GM12878 (cell line): ENCODE data around the gene EEF1E1. TPM values are rescaled to one million over a fixed set of nuclear protein-coding genes. Genes with fewer than 3 reads are reported as not detected.

Experiments
- ATAC-seq: fragments of 200-7000 bp; cut with Tn5 transposase; 3 replicates; pipeline ENCODE4 v1.9.1; 2020; ENCODE audit warnings: mild to moderate bottlenecking, moderate library complexity
- BruUV-seq: library from RNA; stranded (reverse); fragments of 400-500 nt; replicated peaks from 2 replicates; lab custom pipeline; 2021; lab: Mats Ljungman, UMichigan
- CTCF ChIA-PET: fragments of 300-600 bp; sonication (Branson Sonifier 250); formaldehyde crosslinking; extraction: SDS; loops from one replicate; lab custom pipeline; 2021; ENCODE audit warnings: inconsistent platforms; lab: Yijun Ruan, JAX
- POLR2A ChIA-PET: fragments of 350-600 bp; formaldehyde crosslinking; extraction: SDS; loops from one replicate; lab custom pipeline; 2021; ENCODE audit warnings: inconsistent platforms; lab: Charles Lee
- RAD21 ChIA-PET: fragments of 300-600 bp; sonication (Branson Sonifier 250); formaldehyde crosslinking; loops from one replicate; lab custom pipeline; 2023; ENCODE audit warnings: antibody characterized with exemption; ENCODE audit not compliant: unreplicated experiment; lab: Charles Lee
- SMC1A ChIA-PET: fragments of 300-600 bp; sonication (Branson Sonifier 250); formaldehyde crosslinking; loops from one replicate; lab custom pipeline; 2023; ENCODE audit not compliant: unreplicated experiment, uncharacterized antibody; lab: Charles Lee
- DNase-seq: peaks from one replicate; pipeline ENCODE4 v3.0.0-alpha.2; 2011; ENCODE audit warnings: low read depth, low spot score
- FAIRE-seq: peaks from 3 replicates; lab custom pipeline; 2011; peaks lifted over from hg19 to GRCh38; lab: Jason Lieb, UNC
- H2AFZ ChIP-seq: 2 replicates; pipeline ENCODE4 v1.6.0; 2011; ENCODE audit warnings: low read depth, low read length, control low read depth; ENCODE audit not compliant: control insufficient read depth
- H3K27ac ChIP-seq: 2 replicates; pipeline ENCODE4 v1.5.1; 2011; ENCODE audit warnings: control low read depth; ENCODE audit not compliant: control insufficient read depth, insufficient read depth
- H3K27me3 ChIP-seq, 2 experiments: replicated peaks in 1 of 2; 2 replicates each; pipeline versions ENCODE4 v1.6.0 to v1.6.1; 2011; ENCODE audit warnings: low read length in 1 of 2; ENCODE audit not compliant: control insufficient read depth in 2 of 2, insufficient read depth in 2 of 2
- H3K36me3 ChIP-seq, 2 experiments: 2 replicates each; pipeline ENCODE4 v1.5.1; 2011; ENCODE audit warnings: low read length in 1 of 2; ENCODE audit not compliant: control insufficient read depth in 2 of 2, insufficient read depth in 2 of 2
- H3K4me1 ChIP-seq: 2 replicates; pipeline ENCODE4 v1.6.1; 2011; ENCODE audit warnings: mild to moderate bottlenecking, low read length, moderate library complexity, mixed read lengths; ENCODE audit not compliant: control insufficient read depth, insufficient read depth
- H3K4me2 ChIP-seq: 2 replicates; pipeline ENCODE4 v1.6.0; 2011; ENCODE audit warnings: control low read depth; ENCODE audit not compliant: control insufficient read depth, insufficient read depth
- H3K4me3 ChIP-seq: fragments of 200-600 bp; sonication (generic); 2 replicates; pipeline ENCODE4 v1.5.1; 2016
- H3K79me2 ChIP-seq: 2 replicates; pipeline ENCODE4 v1.6.0; 2011; ENCODE audit warnings: low read length; ENCODE audit not compliant: control insufficient read depth, insufficient read depth
- H3K9ac ChIP-seq: 2 replicates; pipeline ENCODE4 v1.8.0; 2011; ENCODE audit warnings: low read length, control low read depth, mixed read lengths; ENCODE audit not compliant: control insufficient read depth, insufficient read depth
- H3K9me3 ChIP-seq: replicated peaks from 3 replicates; pipeline ENCODE4 v1.5.1; 2011; ENCODE audit warnings: mild to moderate bottlenecking, low read length; ENCODE audit not compliant: control insufficient read depth, insufficient read depth
- H4K20me1 ChIP-seq: 2 replicates; pipeline ENCODE4 v1.6.0; 2011; ENCODE audit not compliant: control insufficient read depth, insufficient read depth
- CHD1 ChIP-seq: IDR thresholded peaks from 2 replicates; pipeline ENCODE4 v1.6.1; 2012; ENCODE audit warnings: low read depth, low read length, improper control_type of control experiment
- CHD2 ChIP-seq: IDR thresholded peaks from 2 replicates; pipeline ENCODE4 v1.6.1; 2011; ENCODE audit warnings: low read depth, low read length, improper control_type of control experiment, borderline replicate concordance
- CREB1 ChIP-seq: IDR thresholded peaks from 2 replicates; pipeline ENCODE4 v1.6.1; 2012; ENCODE audit warnings: low read depth, mild to moderate bottlenecking, inconsistent platforms
- KLF5 ChIP-seq: fragments of 450-650 bp; IDR thresholded peaks from 2 replicates; pipeline ENCODE4 v1.6.1; 2014; ENCODE audit warnings: mild to moderate bottlenecking; ENCODE audit not compliant: partially characterized antibody
- MEF2A ChIP-seq: IDR thresholded peaks from 2 replicates; pipeline ENCODE4 v1.6.1; 2011; ENCODE audit warnings: low read depth, mild to moderate bottlenecking, low read length, moderate library complexity; ENCODE audit not compliant: insufficient read depth
- MTA3 ChIP-seq: IDR thresholded peaks from 2 replicates; pipeline ENCODE4 v1.6.1; 2012; ENCODE audit warnings: low read length, inconsistent platforms, borderline replicate concordance
- NBN ChIP-seq: fragments of 450-650 bp; IDR thresholded peaks from 2 replicates; pipeline ENCODE4 v1.6.1; 2016
- POLR2A ChIP-seq: IDR thresholded peaks from 2 replicates; pipeline ENCODE4 v1.6.1; 2011; ENCODE audit warnings: low read depth, mild to moderate bottlenecking, low read length
- POU2F2 ChIP-seq: IDR thresholded peaks from 3 replicates; pipeline ENCODE4 v1.6.1; 2011; ENCODE audit warnings: low read depth, mild to moderate bottlenecking, low read length, borderline replicate concordance
- SMARCA5 ChIP-seq: fragments of 450-650 bp; IDR thresholded peaks from 2 replicates; pipeline ENCODE4 v1.6.1; 2017; ENCODE audit warnings: mild to moderate bottlenecking
- SUZ12 ChIP-seq: fragments of 200-600 bp; sonication (generic); IDR thresholded peaks from one replicate; pipeline ENCODE4 v1.6.1; 2018; ENCODE audit warnings: antibody characterized with exemption, mild to moderate bottlenecking; ENCODE audit not compliant: unreplicated experiment
- ZNF384 ChIP-seq: IDR thresholded peaks from 2 replicates; pipeline ENCODE4 v1.6.1; 2012; ENCODE audit warnings: low read depth, mild to moderate bottlenecking, low read length, improper control_type of control experiment, borderline replicate concordance
- ZSCAN29 ChIP-seq: fragments of 450-650 bp; IDR thresholded peaks from 2 replicates; pipeline ENCODE4 v1.6.1; 2017; ENCODE audit warnings: mild to moderate bottlenecking, moderate library complexity
- WGBS: methylation state at CpG from one replicate; pipeline ENCODE4 v1.1.6; 2016; ENCODE audit warnings: low lambda C conversion rate; ENCODE audit not compliant: insufficient replicate concordance, insufficient coverage; ENCODE audit errors: missing lambda C conversion rate; 5-methylcytosine and 5-hydroxymethylcytosine counted together
- in situ Hi-C: fragments of 300-500 bp; cut with MboI; formaldehyde crosslinking; loops from 9 replicates; pipeline ENCODE4 v1.14.3; 2018; ENCODE audit warnings: mixed read lengths
- intact Hi-C: fragments of 100-400 bp; cut with micrococcal nuclease; formaldehyde crosslinking; loops from one replicate; pipeline ENCODE4 v1.14.2; 2022; ENCODE audit not compliant: unreplicated experiment
- polyA plus RNA-seq, 11 experiments: library from polyadenylated mRNA; depleted of rRNA in 4 of 11; unstranded in 6 of 11; stranded (reverse) in 5 of 11; fragments of >200 nt; fragmentation: Nextera tagmentation in 4 of 11; fragmentation: Illumina TruSeq in 1 of 11; extraction: Ambion mirVana in 4 of 11; extraction: Trizol in 1 of 11; gene quantifications; 1 replicate in 1 of 11; 2 replicates in 10 of 11; pipeline versions ENCODE4 v1.2.1 to v1.2.3, GENCODE V29; 2011 to 2016; ENCODE audit warnings: inconsistent platforms in 2 of 11, missing spikeins in 2 of 11, low read depth in 1 of 11
- total RNA-seq, 4 experiments: library from RNA; depleted of rRNA in 3 of 4; stranded (reverse); fragments of >200 nt in 3 of 4; fragmentation: Illumina TruSeq in 1 of 4; extraction: Trizol in 1 of 4; gene quantifications; 2 replicates each; pipeline versions ENCODE4 v1.2.1 to v1.2.3, GENCODE V29; 2013 to 2021
- TF ChIP-seq, protein P1 (sequence below): IDR thresholded peaks from 2 replicates; pipeline ENCODE4 v1.6.1; 2012; ENCODE audit warnings: low read depth, low read length, improper control_type of control experiment

Gene EEF1E1
- total and polyA plus RNA-seq, 10 of the 15 experiments (the other 5 are each of a cell fraction or from before 2014, with no cell fraction given), result 55.3 to 668 (median 121) TPM

DNA sequence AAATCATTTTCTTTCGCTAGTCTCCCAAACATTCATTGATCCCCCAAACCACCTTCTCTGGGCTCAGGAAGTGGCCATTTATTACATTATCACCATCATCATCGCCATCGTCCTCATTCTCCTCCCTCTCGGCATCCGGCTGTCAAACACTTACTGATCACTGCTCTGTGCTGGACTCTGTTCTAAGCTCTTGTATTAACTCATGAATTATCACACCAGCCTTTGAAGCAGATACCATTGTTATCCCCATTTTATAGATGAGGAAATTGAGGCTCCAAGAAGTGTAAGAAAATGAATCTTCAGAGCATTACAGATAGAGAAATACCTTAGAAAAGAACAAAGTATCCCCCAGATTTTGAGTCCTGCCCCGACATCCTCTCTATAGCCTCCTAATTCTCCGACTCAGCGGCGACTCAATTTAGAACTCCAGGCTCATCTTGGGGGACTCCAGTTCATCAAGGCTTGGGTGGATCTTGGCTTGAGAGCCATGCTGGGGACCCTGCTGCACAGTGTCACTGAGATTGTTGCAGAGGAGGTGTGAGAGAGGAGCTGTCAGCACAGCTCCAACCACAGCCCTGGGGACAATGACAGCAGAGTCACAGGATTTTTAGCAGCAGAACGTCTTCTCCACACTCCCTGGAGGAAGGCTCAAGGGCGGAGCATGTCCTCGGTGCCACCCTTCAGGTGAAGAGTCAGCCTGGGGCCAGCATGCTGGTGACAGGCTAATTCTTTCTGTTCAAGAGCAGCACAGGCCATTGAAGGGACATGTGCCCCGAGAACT is 6.6 kb upstream of the EEF1E1 start:
- H2AFZ ChIP-seq, result no peak overlapping the region
- no peak overlapping the region for H3K9ac ChIP-seq
- no peak for DNase-seq
- H3K79me2 ChIP-seq, result no peaks in the 10 kb centered on the region
- H3K9me3 ChIP-seq, result no peaks in the 10 kb centered on the region
- no peaks in the 10 kb centered on the region for H3K36me3 ChIP-seq
- in situ Hi-C loops (no loop called here), intact Hi-C loops (no loop called here)
- ChIA-PET RAD21 (interaction anchor here (0.6 kb wide), 1 partner anchor 24 kb away, joined by 3 read pairs; no protein-coding TSS in a partner anchor), POLR2A (no interaction called here), CTCF (no interaction called here), SMC1A (no interaction called here)
- H3K27ac ChIP-seq, result no peak overlapping the region
- no peak overlapping the region for H3K4me3 ChIP-seq
- FAIRE-seq, result no peak
- no peak for TF ChIP-seq POLR2A
- H3K4me1 ChIP-seq, result 0 out of 2 replicates have a peak, but pooled peaks cover 3% of the 10 kb centered on the region
- H3K27me3 ChIP-seq, result no peaks in the 10 kb centered on the region
- H3K4me2 ChIP-seq, result no peak overlapping the region
- 58% methylated on average over 13 of the region's 13 CpGs for WGBS
- H4K20me1 ChIP-seq, result no peaks in the 10 kb centered on the region
- BruUV-seq, result no TSS peak
- ATAC-seq, result no peak

DNA sequence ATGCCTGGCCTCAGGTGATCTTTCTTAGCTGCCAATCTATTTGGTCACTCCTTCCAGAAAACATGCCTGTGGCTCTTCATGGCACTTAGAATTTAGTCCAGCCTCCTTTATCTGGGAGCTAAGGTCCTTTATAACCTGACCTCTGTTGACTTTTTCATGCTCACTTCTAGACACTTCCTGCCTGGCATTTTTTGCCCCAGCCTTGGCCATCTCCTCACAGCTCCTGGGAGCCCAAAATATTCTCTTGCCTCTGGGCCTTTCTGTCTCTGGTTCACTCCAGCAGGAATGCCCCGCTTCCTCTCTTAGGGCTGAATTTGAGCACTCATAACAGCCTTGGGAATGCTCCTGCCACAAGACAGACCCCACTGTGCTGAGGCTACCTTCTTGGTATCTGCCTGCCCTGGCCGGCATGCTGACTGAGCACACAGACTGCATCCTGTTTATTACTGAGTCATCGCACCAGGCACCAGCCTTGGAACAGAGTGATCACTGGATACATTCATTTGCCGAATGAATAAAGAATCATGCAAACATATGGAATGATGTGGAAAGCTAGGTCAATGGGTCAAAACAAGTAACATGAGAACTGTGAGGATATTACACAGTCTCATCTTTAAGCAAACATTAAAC is 5.8 kb upstream of the EEF1E1 start:
- Histone ChIP-seq H4K20me1 (no peaks in the 10 kb centered on the region), H3K4me3 (no peak overlapping the region), H3K9ac (no peak overlapping the region), H3K27me3 (no peaks in the 10 kb centered on the region), H3K9me3 (no peaks in the 10 kb centered on the region), H2AFZ (no peak overlapping the region), H3K4me1 (0 out of 2 replicates have a peak, but pooled peaks cover 3% of the 10 kb centered on the region), H3K79me2 (no peaks in the 10 kb centered on the region), H3K36me3 (no peaks in the 10 kb centered on the region), H3K4me2 (no peak overlapping the region)
- intact Hi-C loops, result no loop called here
- ChIA-PET POLR2A (no interaction called here), RAD21 (interaction anchor here (0.6 kb wide), 1 partner anchor 25 kb away, joined by 3 read pairs; no protein-coding TSS in a partner anchor), CTCF (interaction anchor here (1.0 kb wide), 1 partner anchor 113 kb away, joined by 3 read pairs; no protein-coding TSS in a partner anchor), SMC1A (no interaction called here)
- no TSS peak for BruUV-seq
- no peak for TF ChIP-seq SUZ12
- no peak for TF ChIP-seq NBN
- no peak for TF ChIP-seq POU2F2
- TF ChIP-seq KLF5, result no peak
- no peak for TF ChIP-seq CREB1
- TF ChIP-seq SMARCA5, result no peak
- no peak for TF ChIP-seq ZNF384
- no peak for TF ChIP-seq CHD1
- TF ChIP-seq MEF2A, result no peak
- TF ChIP-seq MTA3, result no peak
- TF ChIP-seq ZSCAN29, result no peak
- no peak for TF ChIP-seq CHD2
- TF ChIP-seq, protein P1, sequence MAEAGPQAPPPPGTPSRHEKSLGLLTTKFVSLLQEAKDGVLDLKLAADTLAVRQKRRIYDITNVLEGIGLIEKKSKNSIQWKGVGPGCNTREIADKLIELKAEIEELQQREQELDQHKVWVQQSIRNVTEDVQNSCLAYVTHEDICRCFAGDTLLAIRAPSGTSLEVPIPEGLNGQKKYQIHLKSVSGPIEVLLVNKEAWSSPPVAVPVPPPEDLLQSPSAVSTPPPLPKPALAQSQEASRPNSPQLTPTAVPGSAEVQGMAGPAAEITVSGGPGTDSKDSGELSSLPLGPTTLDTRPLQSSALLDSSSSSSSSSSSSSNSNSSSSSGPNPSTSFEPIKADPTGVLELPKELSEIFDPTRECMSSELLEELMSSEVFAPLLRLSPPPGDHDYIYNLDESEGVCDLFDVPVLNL, result no peak
- TF ChIP-seq, all 136 proteins: peak for 0
- FAIRE-seq (no peak), ATAC-seq (no peak), DNase-seq (no peak)
- whole genome bisulfite sequencing, result 54% methylated on average over 4 of the region's 4 CpGs
- in situ Hi-C loops, result no loop called here
- H3K27ac ChIP-seq, result no peak overlapping the region
